HL-60/S4 treated with retinoic acid at 250 ng/mL for 4 days and 3 days (cell line): Measurements from ENCODE around the gene TAP2.

Experiments used
- in situ Hi-C: fragments of 300-500 bp; cut with MboI; formaldehyde crosslinking; loops from 2 replicates; pipeline ENCODE4 v1.7.0; 2022; ENCODE audit warnings: low sequenced_read_pairs

Gene TAP2

DNA sequence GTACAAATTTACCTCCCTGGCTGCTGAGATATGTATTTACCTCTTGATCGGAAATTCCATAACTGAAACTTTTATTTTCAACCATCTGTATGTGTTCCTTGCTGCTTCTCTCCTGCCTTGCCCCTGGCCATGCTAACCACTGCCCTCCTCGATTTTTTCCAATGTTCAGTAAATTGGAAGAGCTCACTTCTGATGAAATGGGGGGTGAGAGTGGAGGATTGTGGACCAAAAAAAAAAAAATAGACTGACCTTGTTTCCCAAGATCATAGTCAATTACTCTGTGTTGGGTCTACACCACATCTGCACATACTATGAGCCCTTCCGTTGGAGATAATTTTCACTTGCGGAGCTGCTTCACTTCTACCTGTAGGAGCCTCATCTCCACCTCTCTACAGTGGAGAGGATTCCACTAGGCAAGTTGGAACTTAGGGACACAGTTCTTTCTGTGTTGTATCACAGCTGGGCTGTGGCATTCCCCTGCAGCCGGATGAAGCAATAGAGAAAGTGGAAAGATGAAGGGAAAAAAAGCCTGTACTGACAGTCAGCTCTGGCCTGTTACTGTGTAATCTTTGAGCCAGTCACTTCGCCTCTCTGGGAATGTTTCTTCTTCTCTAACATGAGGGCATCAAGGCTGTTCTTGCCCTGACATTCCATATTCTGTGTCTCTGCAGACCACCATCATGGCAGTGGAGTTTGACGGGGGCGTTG, 17.1 kb upstream of the TAP2 start:
- in situ Hi-C loops: no loop called here

DNA sequence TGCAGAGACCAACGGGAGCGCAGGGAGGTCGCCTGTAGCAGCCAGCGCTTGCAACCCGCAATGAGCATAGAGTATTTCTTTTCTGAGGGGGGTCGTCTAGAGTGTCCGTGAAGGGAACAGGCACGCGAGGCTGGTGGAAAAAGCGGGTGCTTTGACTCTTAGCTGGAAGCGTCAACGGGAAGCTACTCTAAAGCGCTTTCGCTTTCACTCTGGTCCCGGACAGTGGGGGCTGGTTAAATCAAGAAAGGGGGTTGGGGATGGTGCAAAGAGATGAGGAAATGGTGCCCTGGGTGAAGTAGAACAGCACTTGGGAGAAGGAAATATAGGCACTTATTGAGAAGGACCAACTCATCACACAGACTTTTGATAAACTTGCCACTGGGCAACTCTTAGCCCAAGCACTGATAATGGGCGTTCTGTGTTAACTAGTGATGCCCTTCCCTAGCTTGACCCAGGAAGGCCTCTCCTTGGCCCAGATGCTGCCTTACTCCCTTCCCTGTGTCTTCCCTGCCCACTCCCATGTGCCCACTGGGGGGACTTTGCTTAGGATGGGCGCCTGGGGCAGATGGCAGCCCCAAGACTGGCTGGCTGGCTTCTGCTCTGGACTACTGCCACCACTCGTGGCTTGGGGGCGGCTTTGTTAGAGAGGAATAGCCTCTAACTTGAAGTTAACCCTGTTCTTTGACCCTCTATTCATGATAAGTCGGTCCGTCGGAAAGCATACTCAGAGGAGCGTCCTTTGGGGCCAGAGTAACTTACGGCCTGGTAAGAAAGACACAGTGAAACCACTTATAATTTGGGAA, 16.0 kb upstream of the TAP2 start:
- in situ Hi-C loops: no loop called here

DNA sequence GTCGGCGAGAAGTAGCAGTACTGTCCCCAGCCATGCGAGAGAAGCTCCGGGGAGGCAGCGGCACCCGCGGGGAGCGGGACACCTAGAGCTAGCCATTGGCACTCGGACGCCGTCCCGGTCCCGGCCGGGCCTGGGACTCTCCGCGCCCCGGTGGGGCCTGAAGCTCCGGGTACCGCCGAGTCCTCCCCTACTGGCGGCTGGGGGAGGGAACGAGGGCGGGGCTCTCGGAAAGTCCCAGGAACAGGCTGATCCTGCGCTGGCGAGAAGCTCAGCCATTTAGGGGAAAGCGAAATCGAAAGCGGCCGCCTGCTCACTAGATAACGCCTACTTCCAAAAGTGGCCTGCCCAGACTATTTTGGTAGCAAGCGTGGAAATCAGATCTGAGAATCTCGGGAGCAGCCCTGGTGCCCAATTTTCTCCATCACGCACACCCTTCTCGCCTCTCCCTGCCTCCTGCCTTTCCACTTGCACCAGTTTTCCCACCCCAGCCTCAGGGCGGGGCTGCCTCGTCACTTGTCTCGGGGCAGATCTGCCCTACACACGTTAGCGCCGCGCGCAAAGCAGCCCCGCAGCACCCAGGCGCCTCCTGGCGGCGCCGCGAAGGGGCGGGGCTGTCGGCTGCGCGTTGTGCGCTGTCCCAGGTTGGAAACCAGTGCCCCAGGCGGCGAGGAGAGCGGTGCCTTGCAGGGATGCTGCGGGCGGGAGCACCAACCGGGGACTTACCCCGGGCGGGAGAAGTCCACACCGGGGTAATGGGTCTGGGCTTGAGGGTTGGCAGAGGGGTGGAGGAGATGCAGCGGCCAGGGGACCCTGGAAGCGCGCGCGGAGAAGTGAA, 15.2 kb upstream of the TAP2 start, which contains the start of the genes PSMB9 and TAP1:
Gene PSMB9, plus strand, starts transcription at position 652 of the 835 bp plus-strand sequence. Its CDS starts 38 bp downstream, at position 690.
Gene TAP1, minus strand, starts transcription at position 164 of the 835 bp plus-strand sequence. Its CDS starts 68 bp downstream, at position 96.
- in situ Hi-C loops: no loop called here

DNA sequence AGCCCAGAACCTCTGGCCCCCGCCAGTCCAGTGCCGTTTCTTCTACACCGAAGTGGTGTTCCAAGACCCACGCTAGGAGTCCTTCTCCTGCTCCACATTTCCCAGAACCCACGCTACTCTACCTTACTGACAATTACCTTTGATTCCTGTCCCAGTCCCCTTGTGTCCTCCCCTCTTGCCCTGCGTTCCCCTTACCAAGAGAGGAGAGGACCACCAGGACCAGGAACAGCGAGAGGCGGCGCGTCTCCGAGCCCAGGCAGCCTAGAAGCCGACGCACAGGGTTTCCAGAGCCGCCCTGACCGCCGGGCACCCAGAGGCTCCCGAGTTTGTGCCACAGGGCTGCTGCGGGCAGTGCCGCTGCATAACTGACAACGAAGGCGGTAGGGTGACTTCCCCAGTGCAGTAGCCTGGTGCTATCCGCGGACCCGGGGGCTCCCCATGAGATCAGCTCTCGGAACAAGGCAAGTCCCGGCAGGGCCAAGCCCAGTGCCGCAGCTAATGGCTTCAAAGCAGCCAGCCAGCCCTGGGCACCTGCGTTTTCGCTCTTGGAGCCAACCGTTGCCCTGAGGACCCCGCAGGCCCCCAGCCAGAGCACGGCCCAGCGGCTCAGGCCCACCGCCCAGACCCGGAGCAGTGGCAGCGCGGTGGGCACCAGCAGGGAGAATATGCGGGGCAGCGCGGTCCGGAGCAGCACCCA, 14.5 kb upstream of the TAP2 start:
- in situ Hi-C loops: no loop called here

DNA sequence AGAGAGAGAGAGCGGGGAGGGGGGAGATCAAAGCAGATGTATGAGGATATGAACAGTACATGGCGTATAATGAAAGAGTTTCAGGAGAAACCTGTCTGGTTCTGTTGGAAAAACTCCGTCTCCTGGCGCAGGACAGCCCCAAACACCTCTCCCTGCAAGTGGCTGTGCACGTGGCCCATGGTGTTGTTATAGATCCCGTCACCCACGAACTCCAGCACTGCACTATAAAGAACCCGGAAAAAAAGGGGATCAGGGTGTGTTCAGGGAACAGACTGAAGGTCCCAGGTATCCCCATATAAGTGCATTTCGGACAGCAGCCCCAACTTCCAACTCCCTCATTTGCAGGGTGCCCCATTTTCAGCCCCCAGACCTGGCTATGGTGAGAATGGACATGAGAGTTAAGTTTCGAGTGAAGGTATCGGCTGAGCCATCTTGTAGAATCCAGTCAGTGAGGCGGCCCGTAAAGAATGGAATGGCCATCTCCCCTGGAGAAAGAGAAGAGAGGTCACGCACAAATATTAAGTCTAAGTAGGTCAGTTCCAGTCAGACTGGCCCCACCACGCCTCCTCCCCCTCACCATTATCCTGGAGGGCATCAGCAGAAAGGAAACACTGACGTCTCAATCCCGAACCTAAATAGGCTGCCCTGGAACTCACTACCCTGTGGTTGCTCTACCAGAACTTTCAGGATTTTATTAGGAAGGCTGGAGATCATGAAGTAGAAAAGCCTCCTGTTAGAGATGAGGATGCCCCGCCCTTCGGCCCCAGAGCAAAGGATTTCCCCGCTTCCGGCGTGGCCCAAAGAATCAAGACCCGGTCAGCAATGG, 13.7 kb upstream of the TAP2 start:
- in situ Hi-C loops: no loop called here

DNA sequence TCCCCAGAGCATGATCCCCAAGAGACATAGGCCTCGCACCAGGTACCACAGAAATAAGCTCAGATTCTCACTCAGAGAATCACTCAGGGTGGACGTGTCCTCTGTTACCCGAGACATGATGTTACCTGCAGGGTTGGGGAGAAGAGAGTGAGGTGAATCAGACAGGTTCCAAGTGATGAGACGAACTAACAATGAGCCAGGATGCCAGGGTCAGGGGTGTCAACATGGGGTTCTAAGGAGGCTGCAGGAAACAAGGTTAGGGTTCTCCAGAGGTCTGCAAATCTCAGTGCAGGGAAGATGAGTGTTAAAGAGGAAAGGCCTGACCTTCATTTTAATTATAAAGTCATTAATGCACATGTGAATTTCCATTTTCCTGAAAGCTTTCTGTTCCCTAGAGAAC, 12.5 kb upstream of the TAP2 start:
- in situ Hi-C loops: no loop called here

DNA sequence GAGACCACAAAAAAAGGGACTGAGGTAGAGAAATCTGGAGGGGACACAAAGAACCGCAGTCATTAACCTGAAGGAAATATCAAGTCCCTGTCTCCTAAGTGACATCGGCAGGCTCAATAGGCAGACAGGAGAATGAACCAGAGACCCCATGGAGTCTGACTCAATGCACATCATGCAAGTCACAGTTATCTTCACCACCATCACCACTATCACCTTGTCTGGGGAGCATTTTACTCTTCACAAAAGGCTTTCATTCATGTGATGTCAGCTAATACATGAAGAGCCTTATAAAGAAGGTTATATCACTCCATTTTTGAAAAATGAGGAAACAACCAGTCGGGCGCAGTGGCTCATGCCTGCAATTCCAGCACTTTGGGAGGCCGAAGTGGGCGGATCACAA, 10.6 kb upstream of the TAP2 start:
- in situ Hi-C loops: no loop called here

DNA sequence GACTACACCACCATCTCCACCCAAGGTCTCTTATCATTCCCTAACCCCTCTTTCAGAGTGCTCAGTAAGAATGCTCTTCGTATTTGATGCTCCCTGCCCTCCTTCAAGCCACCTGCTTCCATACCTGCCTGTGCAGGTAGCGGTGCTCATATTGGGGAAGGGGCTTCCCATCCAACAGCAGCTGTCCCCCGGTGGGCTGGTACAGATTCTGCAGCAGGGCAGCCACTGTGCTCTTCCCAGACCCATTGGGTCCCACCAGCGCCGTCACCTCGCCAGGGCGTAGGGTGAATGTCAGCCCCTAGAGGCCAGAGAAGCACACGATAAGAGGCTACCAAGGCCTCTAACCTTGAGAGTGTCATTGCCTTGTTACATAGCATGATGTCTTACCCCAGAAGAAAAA, 9.3 kb upstream of the TAP2 start:
- in situ Hi-C loops: no loop called here

DNA sequence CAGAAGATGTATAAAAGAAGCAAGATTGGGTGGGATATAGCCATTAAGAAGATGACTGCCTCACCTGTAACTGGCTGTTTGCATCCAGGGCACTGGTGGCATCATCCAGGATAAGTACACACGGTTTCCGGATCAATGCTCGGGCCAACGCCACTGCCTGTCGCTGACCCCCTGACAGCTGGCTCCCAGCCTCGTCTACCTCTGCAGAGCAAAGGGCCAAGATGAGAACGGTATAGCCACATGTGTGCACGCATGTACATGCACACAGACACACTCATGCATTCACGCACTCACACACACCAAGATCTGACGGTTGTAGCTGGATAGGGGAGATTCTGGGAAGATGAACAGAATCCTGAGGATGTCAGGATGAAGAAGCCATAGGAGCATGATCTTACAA, 8.5 kb upstream of the TAP2 start:
- in situ Hi-C loops: no loop called here

DNA sequence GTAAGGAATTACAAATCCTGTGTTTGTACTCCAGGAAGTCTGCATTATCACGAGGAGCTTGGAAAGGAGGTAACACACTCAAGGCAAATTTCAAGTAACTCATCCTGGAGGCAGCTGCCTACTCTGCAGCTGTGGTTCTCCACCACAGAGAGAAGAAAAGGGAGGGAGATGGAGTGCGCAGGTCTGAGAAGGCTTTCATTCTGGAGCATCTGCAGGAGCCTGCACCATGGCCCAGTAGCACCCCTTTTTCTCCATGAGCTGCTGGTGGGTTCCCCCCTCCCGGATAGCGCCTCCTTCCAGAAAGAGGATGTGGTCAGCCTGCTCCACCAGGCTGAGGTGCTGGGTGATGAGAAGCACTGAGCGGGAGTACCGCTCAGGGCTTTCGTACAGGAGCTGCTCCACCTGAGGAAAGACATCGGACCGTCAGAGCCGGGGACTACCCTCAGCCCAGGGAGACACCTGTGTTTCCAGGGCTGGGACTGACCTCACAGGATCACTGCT, 6.9 kb upstream of the TAP2 start:
- in situ Hi-C loops: no loop called here

DNA sequence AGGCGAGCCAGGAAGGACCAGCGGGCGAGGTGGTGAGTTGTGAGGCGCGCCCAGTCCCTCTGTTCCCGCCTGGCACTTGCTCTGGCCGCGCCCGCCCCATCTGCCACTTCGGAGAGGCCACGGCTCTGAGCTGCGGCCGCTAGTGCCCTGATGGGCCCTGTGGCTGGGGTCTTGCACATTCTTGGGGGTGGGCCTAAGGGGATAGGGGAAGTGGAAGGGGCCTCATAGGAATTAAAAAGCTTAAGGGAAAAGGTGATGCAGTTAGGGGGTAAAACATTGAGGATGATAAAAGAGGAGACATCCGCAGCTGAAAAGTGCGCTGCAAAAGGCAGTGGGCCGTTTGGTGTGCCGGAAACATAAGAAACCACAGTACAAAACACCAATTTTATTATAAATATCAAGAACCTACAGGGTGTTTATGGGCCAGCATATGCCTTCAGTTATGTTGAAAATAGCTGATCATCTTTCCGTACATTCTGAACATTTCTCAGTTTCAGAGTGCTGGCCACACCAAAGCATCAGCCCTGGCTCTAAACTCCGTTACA, 6.4 kb upstream of the TAP2 start:
- in situ Hi-C loops: no loop called here

DNA sequence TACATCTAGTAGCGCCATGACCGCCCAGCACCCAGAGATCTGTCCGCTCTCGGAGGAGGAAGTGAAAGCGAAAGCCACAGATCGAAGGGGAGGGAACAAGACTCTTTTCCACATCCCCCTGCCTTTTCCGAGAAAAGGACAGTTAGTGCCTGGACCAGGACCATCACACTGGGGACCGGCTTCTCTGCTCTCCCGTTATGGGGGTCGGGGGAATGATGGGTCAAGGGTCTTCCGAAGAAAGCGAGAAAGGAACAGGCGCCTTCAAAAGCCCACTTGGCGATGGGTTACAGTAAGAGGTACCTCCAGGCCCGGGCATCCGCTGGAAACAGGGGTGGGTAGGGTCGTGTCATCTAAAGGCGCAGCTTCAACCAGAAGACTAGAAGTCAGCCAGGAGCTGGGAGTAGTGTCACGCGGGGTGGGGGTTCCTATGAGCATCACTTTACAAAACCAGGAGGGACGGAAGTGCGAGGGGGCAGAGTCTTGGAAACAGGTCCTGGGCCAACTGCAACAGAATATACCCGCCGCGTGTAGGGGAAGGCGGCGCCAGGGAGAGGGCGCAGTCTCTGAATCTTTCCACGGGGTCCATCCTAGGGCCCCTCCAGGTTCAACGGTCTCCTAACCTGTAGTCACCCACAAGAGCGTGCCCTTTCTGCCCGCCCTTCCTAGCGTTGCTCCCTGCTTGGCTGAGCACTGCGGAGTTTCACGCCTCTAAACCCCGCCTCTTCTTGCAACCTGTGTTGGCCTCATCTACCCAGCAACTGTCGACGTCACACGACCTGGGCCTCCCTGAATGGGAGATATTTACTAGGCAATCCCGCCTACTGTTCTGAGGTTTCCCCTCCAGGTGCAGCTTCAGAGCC, 5.7 kb upstream of the TAP2 start, which contains the start of gene PSMB8:
Gene PSMB8, minus strand, starts transcription at position 69 of the 860 bp plus-strand sequence. Its CDS starts 51 bp downstream, at position 18.
- in situ Hi-C loops: no loop called here

DNA sequence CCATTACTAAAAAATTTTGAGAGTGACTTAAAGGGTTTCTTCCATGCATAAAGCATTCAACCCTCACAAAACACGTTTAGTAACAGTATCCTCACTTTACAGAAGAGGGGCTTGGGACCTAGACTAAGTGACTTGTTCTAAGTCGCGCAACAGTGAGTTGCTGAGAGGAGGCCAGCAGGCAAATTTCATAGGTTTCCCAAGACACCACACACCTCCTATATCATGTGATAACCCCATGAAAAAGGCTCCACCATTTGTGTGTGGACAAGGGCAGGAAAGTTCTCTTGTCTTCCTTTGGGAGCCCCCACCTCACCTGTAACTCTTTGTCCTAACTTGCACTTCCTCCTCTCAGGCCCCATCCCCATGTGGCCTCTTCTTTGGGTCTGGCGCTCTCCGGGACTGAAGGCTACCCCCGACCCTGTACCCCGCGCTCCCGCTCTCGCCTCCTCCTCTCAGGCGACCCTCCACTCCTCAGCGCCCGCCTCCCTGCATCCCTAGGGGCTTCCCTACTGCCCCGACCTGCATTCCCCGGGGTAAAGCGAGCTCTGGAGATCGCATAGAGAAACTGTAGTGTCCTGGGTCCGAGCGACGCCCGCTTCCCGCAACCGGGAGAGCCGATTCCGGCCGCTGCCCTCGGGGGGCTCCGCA, 4.9 kb upstream of the TAP2 start:
- in situ Hi-C loops: no loop called here

DNA sequence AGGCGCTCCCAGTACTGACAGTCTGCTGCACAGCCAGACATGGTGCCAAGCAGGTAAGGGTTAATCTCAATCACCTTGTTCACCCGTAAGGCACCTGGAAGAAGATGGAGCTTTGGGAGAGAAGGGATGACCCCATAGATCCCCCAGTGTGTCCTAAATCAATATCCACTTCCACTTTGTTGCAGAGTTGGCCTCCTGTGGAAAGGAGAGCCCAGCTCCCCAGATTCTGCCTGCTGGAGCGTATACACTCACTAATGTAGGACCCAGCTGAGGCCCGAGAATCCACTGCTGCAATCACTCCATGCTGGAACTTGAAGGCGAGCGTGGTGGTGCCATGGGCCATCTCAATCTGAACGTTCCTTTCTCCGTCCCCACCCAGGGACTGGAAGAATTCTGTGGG, 4.2 kb upstream of the TAP2 start:
- in situ Hi-C loops: no loop called here

DNA sequence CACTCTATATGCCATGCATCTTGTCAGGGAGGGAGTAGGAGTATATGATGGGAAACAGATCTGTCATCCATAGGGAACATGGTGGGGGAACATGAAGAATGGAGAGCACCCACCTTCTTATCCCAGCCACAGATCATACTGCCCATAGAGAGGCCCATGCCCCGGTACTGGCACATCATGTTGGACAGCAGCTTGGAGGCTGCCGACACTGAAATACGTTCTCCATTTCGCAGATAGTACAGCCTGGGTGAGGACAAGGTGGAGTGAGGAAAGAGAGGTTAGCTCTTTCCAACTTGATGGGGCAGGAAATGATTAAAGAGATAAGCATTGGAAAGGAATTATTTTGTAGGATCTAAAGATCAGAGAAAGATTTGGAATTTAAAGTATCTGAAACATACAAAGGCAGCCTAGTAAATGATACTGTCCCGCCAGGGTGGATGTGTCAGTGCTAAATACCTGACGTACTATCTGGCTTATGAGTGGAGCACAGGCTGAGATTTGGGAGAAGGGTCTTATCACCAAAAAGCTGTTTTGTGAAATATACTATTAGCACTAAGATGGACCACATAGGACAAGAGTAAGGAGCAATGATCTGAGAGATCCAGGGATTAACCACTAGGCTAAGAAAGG, 3.6 kb upstream of the TAP2 start:
- in situ Hi-C loops: no loop called here

DNA sequence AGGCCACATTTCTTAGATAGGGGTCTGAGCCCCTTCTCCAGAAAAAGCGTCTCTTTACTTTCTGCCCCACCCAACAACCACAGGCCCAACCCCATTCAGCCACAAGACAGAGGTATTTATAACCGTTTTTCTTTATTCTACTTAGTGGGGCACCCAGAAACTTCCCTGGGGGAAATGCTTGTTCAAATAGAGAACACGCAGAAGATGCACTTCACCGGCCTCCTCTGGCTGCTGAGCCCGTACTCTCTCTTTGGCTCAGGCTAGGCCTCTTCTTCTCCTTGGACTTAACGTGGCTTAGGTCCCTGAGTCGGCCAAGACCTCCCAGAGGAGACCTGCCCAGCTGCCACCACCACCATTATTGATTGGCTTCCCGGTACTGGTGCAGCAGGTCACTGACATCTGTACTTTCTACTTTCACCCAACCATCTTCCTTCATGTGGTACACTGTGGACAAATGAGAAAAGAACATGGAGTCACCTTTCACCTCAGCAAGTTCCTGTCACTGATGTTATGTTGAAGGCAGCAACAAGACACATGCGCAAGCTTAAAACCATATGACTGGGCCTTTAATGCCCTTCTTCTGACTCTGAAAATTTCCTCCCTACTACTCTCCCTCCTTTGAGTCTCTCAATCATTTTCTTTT, 2.2 kb upstream of the TAP2 start:
- in situ Hi-C loops: no loop called here

DNA sequence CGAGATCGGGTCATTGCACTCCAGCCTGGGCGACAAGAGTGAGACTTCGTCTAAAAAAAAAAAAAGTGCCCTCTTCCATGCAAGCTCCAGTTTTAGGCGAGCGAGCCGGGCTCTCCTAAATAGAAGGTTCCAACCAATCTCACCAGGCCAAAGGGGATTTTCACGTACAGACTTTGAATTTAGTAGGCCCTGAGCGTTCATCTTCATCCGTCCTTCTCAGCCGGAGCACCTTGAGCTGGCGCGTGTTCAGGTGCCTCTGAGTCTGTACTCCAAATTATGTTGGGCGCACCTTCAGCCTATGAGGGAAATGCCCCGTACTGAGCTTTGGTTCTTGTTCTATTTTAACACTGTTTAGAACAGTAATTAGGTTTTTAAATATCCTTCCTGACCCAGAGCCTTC, 817 bp upstream of the TAP2 start:
- in situ Hi-C loops: no loop called here
